Measurements from ENCODE around the gene ATP5PF.
"Not testable (repeated sequence)": the region's sequence is repeated elsewhere in the genome, so short reads cannot be mapped to it uniquely, and the experiment has no call there.

The ATP5PF gene

GRCh38 chr21:25734904-25735645 is at the start of gene ATP5PF, which contains the start of gene GABPA:
TSS of gene ATP5PF (minus strand) at chr21:25734904. CDS start at chr21:25729794, 5,110 bp downstream.
TSS of gene GABPA (plus strand) at chr21:25734972. CDS start at chr21:25741599, 6,627 bp downstream.
- peak; percentile 95 to 96 for DNase-seq (ENCODE audit: low read depth in 2 of 2)

GRCh38 chr21:25778126-25778875 is 43.6 kb upstream of the ATP5PF start:
- DNase-seq (ENCODE audit: low read depth in 2 of 2) = not testable (repeated sequence)

GRCh38 chr21:25776440-25776839 is 41.7 kb upstream of the ATP5PF start:
- DNase-seq (ENCODE audit: low read depth in 2 of 2) = no peak

- no peak for DNase-seq (ENCODE audit: low read depth in 2 of 2)
Observed at GRCh38 chr21:25772686-25773085, 38.0 kb upstream of the ATP5PF start.

- DNase-seq (ENCODE audit: low read depth in 2 of 2) = no peak
Observed at GRCh38 chr21:25767921-25768320, 33.2 kb upstream of the ATP5PF start.

GRCh38 chr21:25764065-25764464 is 29.4 kb upstream of the ATP5PF start:
- DNase-seq (ENCODE audit: low read depth in 2 of 2) = no peak

GRCh38 chr21:25760677-25761076 is 26.0 kb upstream of the ATP5PF start:
- no peak for DNase-seq (ENCODE audit: low read depth in 2 of 2)

GRCh38 chr21:25760061-25760460 is 25.4 kb upstream of the ATP5PF start:
- DNase-seq (ENCODE audit: low read depth in 2 of 2) = no peak

- DNase-seq (ENCODE audit: low read depth in 2 of 2) = no peak
Observed at GRCh38 chr21:25759573-25759972, 24.9 kb upstream of the ATP5PF start.

GRCh38 chr21:25757531-25757930 is 22.8 kb upstream of the ATP5PF start:
- DNase-seq (ENCODE audit: low read depth in 2 of 2) = no peak

- no peak for DNase-seq (ENCODE audit: low read depth in 2 of 2)
Observed at GRCh38 chr21:25756190-25756932, 21.7 kb upstream of the ATP5PF start.

GRCh38 chr21:25752416-25752815 is 17.7 kb upstream of the ATP5PF start:
- no peak for DNase-seq (ENCODE audit: low read depth in 2 of 2)

- DNase-seq (ENCODE audit: low read depth in 2 of 2) = no peak
Observed at GRCh38 chr21:25750085-25750484, 15.4 kb upstream of the ATP5PF start.

- DNase-seq (ENCODE audit: low read depth in 2 of 2) = no peak
Observed at GRCh38 chr21:25744854-25745253, 10.2 kb upstream of the ATP5PF start.

- no peak for DNase-seq (ENCODE audit: low read depth in 2 of 2)
Observed at GRCh38 chr21:25742900-25743299, 8.2 kb upstream of the ATP5PF start.

GRCh38 chr21:25737421-25737820 is 2.7 kb upstream of the ATP5PF start:
- no peak for DNase-seq (ENCODE audit: low read depth in 2 of 2)

GRCh38 chr21:25735646-25736597 is 1.2 kb upstream of the ATP5PF start:
- DNase-seq (ENCODE audit: low read depth in 2 of 2) = peak; percentile 52 to 56

GRCh38 chr21:25734654-25734903 is 125 bp downstream of the ATP5PF start:
- no peak for DNase-seq (ENCODE audit: low read depth in 2 of 2)

GRCh38 chr21:25733859-25734653 is 648 bp downstream of the ATP5PF start:
- DNase-seq (ENCODE audit: low read depth in 2 of 2) = peak in 1 of 2 donors; percentile 14

GRCh38 chr21:25732091-25732760 is 2.5 kb downstream of the ATP5PF start:
- DNase-seq (ENCODE audit: low read depth in 2 of 2) = no peak
